K562 (cell line): ENCODE results near the gene RGS7. TPM values are rescaled to one million over a fixed set of nuclear protein-coding genes. Genes with fewer than 3 reads are reported as not detected.

Source experiments
- ATAC-seq: fragments of 200-7000 bp; cut with Tn5 transposase; 3 replicates; pipeline ENCODE4 v1.9.1; 2020; ENCODE audit warnings: moderate library complexity
- BruUV-seq: library from RNA; stranded (reverse); fragments of 400-500 nt; replicated peaks from 2 replicates; lab custom pipeline; 2021; lab: Mats Ljungman, UMichigan
- CTCF ChIA-PET: fragments of 300-600 bp; formaldehyde crosslinking; extraction: SDS; loops from one replicate; lab custom pipeline; 2021; ENCODE audit warnings: low intra/inter-chr PET ratio; lab: Yijun Ruan, JAX
- POLR2A ChIA-PET: fragments of 300-600, 350-650 bp; sonication (Branson Sonifier 250); formaldehyde crosslinking; extraction: SDS; loops from one replicate; lab custom pipeline; 2021; ENCODE audit warnings: antibody characterized with exemption, inconsistent platforms; lab: Yijun Ruan, JAX
- DNase-seq, 4 experiments: peaks; one replicate each; pipeline versions ENCODE4 v3.0.0 to v3.0.0-alpha.2; 2011 to 2018; ENCODE audit warnings: low spot score in 3 of 4, mixed read lengths in 3 of 4; ENCODE audit errors: extremely low read depth in 1 of 4
- FAIRE-seq: peaks from 2 replicates; lab custom pipeline; 2011; peaks lifted over from hg19 to GRCh38; lab: Jason Lieb, UNC
- H2AFZ ChIP-seq: 2 replicates; pipeline ENCODE4 v1.6.0; 2011; ENCODE audit warnings: low read depth, low read length, control low read depth, inconsistent platforms
- H3K27ac ChIP-seq: fragments of 200-600 bp; 3 replicates; pipeline ENCODE4 v1.8.0; 2011; ENCODE audit warnings: low read depth, mild to moderate bottlenecking, control low read depth, inconsistent platforms, low read length, moderate library complexity, mixed read lengths; ENCODE audit errors: extremely low read depth
- H3K27me3 ChIP-seq, 2 experiments: fragments of 300-600 bp in 1 of 2; 2 replicates in 1 of 2; 3 replicates in 1 of 2; pipeline versions ENCODE4 v1.6.0 to v1.8.0; 2011; ENCODE audit warnings: inconsistent platforms in 2 of 2, low read length in 2 of 2, mild to moderate bottlenecking in 1 of 2, mixed read lengths in 1 of 2, moderate library complexity in 1 of 2; ENCODE audit not compliant: control insufficient read depth in 2 of 2, insufficient read depth in 2 of 2
- H3K36me3 ChIP-seq: fragments of 300-600 bp; 3 replicates; pipeline ENCODE4 v1.8.0; 2011; ENCODE audit warnings: mild to moderate bottlenecking, low read length, inconsistent platforms; ENCODE audit not compliant: control insufficient read depth, insufficient read depth
- H3K4me1 ChIP-seq, 2 experiments: fragments of 200-600 bp in 1 of 2; replicated peaks in 1 of 2; 2 replicates in 1 of 2; 3 replicates in 1 of 2; pipeline versions ENCODE4 v1.5.1 to v1.8.0; 2011; ENCODE audit warnings: inconsistent platforms in 2 of 2, low read length in 2 of 2, mild to moderate bottlenecking in 1 of 2, mixed read lengths in 1 of 2, moderate library complexity in 1 of 2; ENCODE audit not compliant: control insufficient read depth in 2 of 2, insufficient read depth in 2 of 2
- H3K4me2 ChIP-seq: 2 replicates; pipeline ENCODE4 v1.6.1; 2011; ENCODE audit warnings: low read length, control low read depth, inconsistent platforms, mixed read lengths; ENCODE audit not compliant: insufficient read depth
- H3K4me3 ChIP-seq: fragments of 200-600 bp; sonication (generic), shearing (Covaris generic); 2 replicates; pipeline ENCODE4 v1.5.1; 2016; ENCODE audit warnings: control low read depth, inconsistent platforms
- H3K79me2 ChIP-seq: fragments of 200-600 bp; 3 replicates; pipeline ENCODE4 v1.8.0; 2011; ENCODE audit warnings: low read length, inconsistent platforms; ENCODE audit not compliant: control insufficient read depth, insufficient read depth
- H3K9ac ChIP-seq, 2 experiments: 2 replicates each; pipeline versions ENCODE4 v1.6.0 to v1.6.1; 2011; ENCODE audit warnings: low read depth in 2 of 2, low read length in 2 of 2, control low read depth in 1 of 2, inconsistent platforms in 1 of 2, mild to moderate bottlenecking in 1 of 2, mixed read lengths in 1 of 2; ENCODE audit not compliant: insufficient read depth in 1 of 2
- H3K9me1 ChIP-seq: one replicate; pipeline ENCODE4 v1.6.0; 2011; ENCODE audit warnings: inconsistent platforms, mild to moderate bottlenecking, low read length, moderate library complexity; ENCODE audit not compliant: control insufficient read depth, insufficient read depth
- H3K9me3 ChIP-seq: replicated peaks from 2 replicates; pipeline ENCODE4 v1.5.1; 2011; ENCODE audit warnings: low read depth, low read length, inconsistent platforms; ENCODE audit not compliant: control insufficient read depth, insufficient read depth
- H4K20me1 ChIP-seq: replicated peaks from 2 replicates; pipeline ENCODE4 v1.6.1; 2011; ENCODE audit warnings: low read length, inconsistent platforms, mixed read lengths; ENCODE audit not compliant: control insufficient read depth, insufficient read depth
- ETS1 ChIP-seq: conservative IDR thresholded peaks from 2 replicates; pipeline ENCODE4 v1.6.1; 2011; ENCODE audit warnings: low read depth, mild to moderate bottlenecking, low read length; ENCODE audit not compliant: control insufficient read depth
- HDAC6 ChIP-seq: IDR thresholded peaks from 2 replicates; pipeline ENCODE4 v1.6.1; 2012; ENCODE audit warnings: low read depth, mild to moderate bottlenecking, control low read depth, inconsistent platforms, low read length, moderate library complexity
- NCOA6 ChIP-seq: fragments of 450-650 bp; IDR thresholded peaks from 2 replicates; pipeline ENCODE4 v1.6.1; 2017; ENCODE audit warnings: mild to moderate bottlenecking
- REST ChIP-seq, 2 experiments: fragments of 450-650 bp; formaldehyde crosslinking in 1 of 2; IDR thresholded peaks; 2 replicates each; pipeline versions ENCODE4 v1.4.0 to v1.6.1; 2014 to 2020; ENCODE audit warnings: mild to moderate bottlenecking in 2 of 2, borderline replicate concordance in 1 of 2, low read depth in 1 of 2
- ZMIZ1 ChIP-seq, 2 experiments: fragments of 150-350 bp in 1 of 2; IDR thresholded peaks; 2 replicates each; pipeline ENCODE4 v1.6.1; 2012 to 2016; ENCODE audit warnings: low read depth in 2 of 2, low read length in 2 of 2, mild to moderate bottlenecking in 1 of 2, moderate library complexity in 1 of 2
- ZNF347 ChIP-seq: fragments of 450-650 bp; formaldehyde crosslinking; IDR thresholded peaks from 2 replicates; pipeline ENCODE4 v1.4.0; 2020; ENCODE audit warnings: low read depth, mild to moderate bottlenecking, moderate library complexity
- WGBS: fragments of 100-300 bp; shearing (Covaris generic); methylation state at CpG from one replicate; pipeline ENCODE4 v1.1.6; 2016; ENCODE audit warnings: low coverage, mixed read lengths; ENCODE audit not compliant: insufficient coverage; ENCODE audit errors: missing lambda C conversion rate; 5-methylcytosine and 5-hydroxymethylcytosine counted together
- in situ Hi-C: fragments of 300-500 bp; cut with MboI; formaldehyde crosslinking; loops from 4 replicates; pipeline ENCODE4 v1.15.0; 2018; ENCODE audit warnings: inconsistent platforms, mixed read lengths
- intact Hi-C: fragments of 100-400 bp; cut with micrococcal nuclease; formaldehyde crosslinking; loops from 2 replicates; pipeline ENCODE4 v1.14.2; 2022
- polyA plus RNA-seq, 8 experiments: library from polyadenylated mRNA; depleted of rRNA in 4 of 8; stranded (reverse) in 5 of 8; unstranded in 3 of 8; fragments of >200 nt; fragmentation: Nextera tagmentation in 2 of 8; fragmentation: Illumina TruSeq in 1 of 8; extraction: Ambion mirVana in 2 of 8; extraction: Trizol in 1 of 8; gene quantifications; 2 replicates each; pipeline versions ENCODE4 v1.2.1 to v1.2.3, GENCODE V29; 2011 to 2014; ENCODE audit warnings: inconsistent platforms in 1 of 8, missing spikeins in 1 of 8
- total RNA-seq, 7 experiments: library from RNA; depleted of rRNA in 6 of 7; stranded (reverse); fragments of >200 nt in 6 of 7; fragmentation: Illumina TruSeq in 2 of 7; extraction: Trizol in 2 of 7; gene quantifications; 2 replicates each; pipeline versions ENCODE4 v1.2.1 to v1.2.3, GENCODE V29; 2011 to 2021; ENCODE audit warnings: low replicate concordance in 1 of 7

Gene RGS7
- total and polyA plus RNA-seq, 9 of the 15 experiments (the other 6 are each of a cell fraction or from before 2014, with no cell fraction given), result not detected

GRCh38 chr1:240909701-240910457 lies 447.1 kb downstream of the RGS7 start:
- H3K36me3 ChIP-seq, result no peaks in the 10 kb centered on the region
- WGBS, result 2% methylated on average over 12 of the region's 12 CpGs
- no peak overlapping the region for H3K9ac ChIP-seq
- H3K9me1 ChIP-seq, result no peaks in the 10 kb centered on the region
- H3K79me2 ChIP-seq, result no peaks in the 10 kb centered on the region
- H3K27ac ChIP-seq, result no peak overlapping the region
- no TSS peak for BruUV-seq
- H3K4me1 ChIP-seq, result no peaks in the 10 kb centered on the region
- intact Hi-C loops, result no loop called here
- ATAC-seq (no peak), DNase-seq (no peak), FAIRE-seq (no peak)
- no peaks in the 10 kb centered on the region for H4K20me1 ChIP-seq
- H3K4me3 ChIP-seq, result no peak overlapping the region
- POLR2A ChIA-PET, result interaction anchor here (0.5 kb wide), 1 partner anchor 10 kb away, joined by 3 read pairs; no protein-coding TSS in a partner anchor
- in situ Hi-C loops, result no loop called here
- no peaks in the 10 kb centered on the region for H3K27me3 ChIP-seq
- no peak overlapping the region for H2AFZ ChIP-seq
- 0 out of 2 replicates have a peak, but pooled peaks cover 3% of the 10 kb centered on the region for H3K9me3 ChIP-seq
- H3K4me2 ChIP-seq, result no peak overlapping the region
- CTCF ChIA-PET, result no interaction called here
- TF ChIP-seq HDAC6, result no peak
- no peak for TF ChIP-seq REST (IDR thresholded peaks at IDR 0.05; ENCODE audit: borderline replicate concordance)
- TF ChIP-seq REST (CRISPR knock-in tag; IDR thresholded peaks at IDR 0.05; ENCODE audit: low read depth), result no peak
- TF ChIP-seq ZNF347 (CRISPR knock-in tag), result no peak
- TF ChIP-seq ZMIZ1 (IDR thresholded peaks at IDR 0.05; ENCODE audit: low read depth in 2 of 2, low read length in 2 of 2), result no peak
- no peak for TF ChIP-seq ETS1
- TF ChIP-seq NCOA6, result no peak
